NCI-H345 (cell line): ENCODE data around the gene CAMTA2.
A peak's percentile ranks its signal among the peaks of the same experiment; 100 is the strongest.

Experiments used
- DNase-seq: peaks from one replicate; lab custom pipeline; 2025; lab: John Stamatoyannopoulos, UW

The CAMTA2 gene

GRCh38 chr17:4969047-4969550 is 18.4 kb downstream of the CAMTA2 start:
- DNase-seq = no peak

- no peak for DNase-seq
Measured at GRCh38 chr17:4968486-4969046, 18.9 kb downstream of the CAMTA2 start.

DNA sequence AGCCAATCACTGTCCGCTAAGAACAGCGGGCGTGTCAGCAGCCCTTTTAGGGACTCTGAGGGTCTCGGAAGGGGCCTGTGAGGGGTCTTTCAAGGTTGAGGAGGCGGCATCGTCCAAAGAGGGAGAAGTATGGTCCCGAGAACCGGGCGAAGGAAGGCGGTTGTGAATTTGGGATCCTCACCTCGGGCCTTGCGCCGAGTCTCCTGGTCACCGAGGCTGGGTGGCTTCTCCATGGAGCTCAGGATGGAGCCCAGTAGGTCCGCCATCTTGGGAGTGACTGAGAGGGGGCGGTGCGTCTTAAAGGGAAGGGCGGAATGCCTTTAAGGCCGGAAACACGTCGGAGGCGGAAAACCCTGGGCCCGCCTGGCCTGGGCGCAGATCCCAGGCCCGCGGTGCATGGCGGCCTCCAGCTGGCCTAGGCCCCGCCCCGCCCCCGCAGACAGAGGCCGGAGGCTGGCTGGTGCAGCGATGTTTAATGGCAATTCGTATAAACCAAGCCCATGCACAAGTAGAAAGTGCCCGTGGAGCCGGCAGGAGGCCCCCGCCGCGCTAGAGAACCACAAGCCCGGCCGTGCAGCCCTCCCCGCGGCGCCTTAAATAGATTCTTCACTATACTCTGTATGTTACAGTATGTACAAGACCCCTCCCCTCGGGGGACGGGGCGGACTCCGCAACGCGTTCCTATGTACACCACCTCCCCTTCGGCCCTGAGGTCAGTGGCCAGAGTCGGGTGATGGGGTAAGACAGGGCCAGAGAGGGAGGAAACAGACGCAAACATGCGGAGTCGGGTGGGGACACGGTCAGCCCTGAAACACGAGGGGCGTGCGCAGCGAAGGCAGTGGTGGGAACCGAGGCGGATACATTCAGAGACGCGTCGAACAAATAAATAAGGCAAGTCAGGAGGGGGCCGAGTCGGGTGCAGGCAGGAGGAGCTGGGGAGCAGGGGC is 19.7 kb downstream of the CAMTA2 start, which contains the start of gene SPAG7:
TSS of gene SPAG7 (minus strand) at position 279 of the 947 bp plus-strand sequence. CDS start at position 266, 13 bp downstream.
- peak; percentile 89 for DNase-seq

DNA sequence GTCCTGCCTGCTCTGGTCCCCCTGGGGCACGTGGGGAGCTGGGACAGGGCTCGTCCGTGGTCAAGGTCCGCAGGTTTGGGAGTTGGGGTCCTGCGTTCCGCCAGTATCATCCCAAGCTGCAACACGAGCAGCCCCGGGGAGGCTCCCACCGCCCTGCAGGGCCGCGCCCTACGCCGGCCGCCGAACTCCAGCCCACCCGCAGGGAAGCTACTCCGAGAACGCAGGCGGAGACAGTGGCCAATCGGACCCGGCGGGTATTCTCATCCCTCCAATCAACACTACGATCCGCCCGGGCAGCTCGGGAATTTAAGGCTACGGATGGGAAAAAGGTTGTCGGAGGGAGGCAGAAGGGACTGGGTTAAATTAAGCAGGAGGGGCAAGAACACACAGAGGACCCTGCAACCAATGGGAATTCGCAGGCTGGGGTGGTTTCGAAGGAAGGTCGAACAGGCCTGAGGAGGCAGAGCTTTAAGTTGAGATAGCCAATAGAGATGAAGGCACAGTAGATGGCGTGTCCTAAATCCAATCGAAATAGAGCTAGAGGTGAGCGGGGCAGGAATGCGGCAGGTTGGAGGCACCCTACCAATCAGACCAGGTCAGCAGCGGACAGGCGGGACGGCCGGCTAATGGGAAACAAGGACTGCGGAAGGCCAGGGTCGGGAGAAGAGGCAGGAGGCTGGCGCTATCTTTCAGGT is 20.5 kb downstream of the CAMTA2 start:
- DNase-seq = peak; percentile 97

GRCh38 chr17:4965311-4965986 is 22.0 kb downstream of the CAMTA2 start:
- no peak for DNase-seq

DNA sequence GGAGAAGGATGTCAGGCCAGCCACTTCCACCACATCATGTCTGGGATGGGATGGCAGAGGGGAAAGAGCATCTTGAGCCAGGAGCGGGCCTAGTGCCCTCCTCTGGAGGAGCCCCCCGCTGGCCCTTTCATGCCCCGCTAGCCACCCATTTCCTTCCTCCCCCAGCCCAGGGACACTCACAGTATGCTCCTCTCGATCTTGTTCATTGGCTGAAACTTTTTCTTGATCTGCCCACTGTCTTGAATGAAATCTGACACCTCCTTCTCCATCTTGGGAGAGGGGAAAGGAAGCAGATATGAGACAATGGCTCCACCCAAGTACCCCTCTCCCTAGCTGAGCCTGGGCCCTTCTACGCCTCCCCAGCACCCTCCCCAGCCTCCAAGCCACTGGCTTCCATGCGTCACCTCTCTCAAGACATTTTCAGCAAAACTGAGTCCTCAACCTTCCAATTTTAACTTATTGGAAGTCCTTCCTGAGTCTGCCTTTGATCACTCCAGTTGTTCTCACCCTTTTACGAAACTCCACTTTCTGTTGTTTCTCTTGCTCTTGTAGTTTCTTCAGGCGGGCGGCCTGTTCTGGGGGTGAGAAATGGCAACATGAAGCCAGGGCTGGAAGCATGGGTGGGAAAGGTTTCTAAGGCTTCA is 27.1 kb downstream of the CAMTA2 start:
- DNase-seq = no peak

DNA sequence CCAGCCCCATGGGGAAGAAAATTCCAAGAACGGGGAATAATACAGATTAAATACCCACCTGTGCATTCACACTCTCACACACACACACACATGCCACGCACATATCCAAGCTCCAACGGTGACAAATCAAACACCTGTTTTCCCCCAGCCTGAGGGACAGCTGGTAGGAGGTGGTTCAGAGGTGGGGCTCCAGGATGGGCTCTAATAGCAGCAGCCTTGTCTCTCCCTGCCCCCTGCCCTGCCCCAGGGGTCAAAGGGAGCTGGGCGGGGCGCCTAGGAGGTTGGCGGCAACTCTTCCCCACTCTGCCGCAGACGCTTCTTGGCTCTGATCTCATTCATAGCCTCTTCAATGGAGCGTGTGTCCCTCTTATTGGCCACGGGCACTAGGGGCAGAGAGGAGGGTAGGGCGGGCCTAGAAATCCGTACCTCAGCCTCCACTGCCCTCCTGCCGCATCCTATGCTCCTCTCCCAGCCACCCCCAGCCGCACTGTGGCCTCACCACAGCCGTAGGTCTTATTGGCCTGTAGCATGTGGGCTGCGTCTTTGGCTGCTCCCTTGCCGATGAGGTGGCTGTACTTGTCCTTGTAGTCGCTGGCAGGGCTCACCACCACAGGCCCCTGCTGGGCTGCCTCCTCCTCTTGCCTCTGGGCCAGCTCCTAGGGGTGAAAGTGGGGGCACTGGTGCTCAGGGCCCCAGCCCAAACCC is 28.1 kb downstream of the CAMTA2 start:
- no peak for DNase-seq

- no peak for DNase-seq
Measured at GRCh38 chr17:4958102-4958501, 29.4 kb downstream of the CAMTA2 start.

GRCh38 chr17:4956493-4957061 is 30.9 kb downstream of the CAMTA2 start:
- DNase-seq = no peak

- no peak for DNase-seq
Measured at GRCh38 chr17:4955091-4955490, 32.4 kb downstream of the CAMTA2 start.

DNA sequence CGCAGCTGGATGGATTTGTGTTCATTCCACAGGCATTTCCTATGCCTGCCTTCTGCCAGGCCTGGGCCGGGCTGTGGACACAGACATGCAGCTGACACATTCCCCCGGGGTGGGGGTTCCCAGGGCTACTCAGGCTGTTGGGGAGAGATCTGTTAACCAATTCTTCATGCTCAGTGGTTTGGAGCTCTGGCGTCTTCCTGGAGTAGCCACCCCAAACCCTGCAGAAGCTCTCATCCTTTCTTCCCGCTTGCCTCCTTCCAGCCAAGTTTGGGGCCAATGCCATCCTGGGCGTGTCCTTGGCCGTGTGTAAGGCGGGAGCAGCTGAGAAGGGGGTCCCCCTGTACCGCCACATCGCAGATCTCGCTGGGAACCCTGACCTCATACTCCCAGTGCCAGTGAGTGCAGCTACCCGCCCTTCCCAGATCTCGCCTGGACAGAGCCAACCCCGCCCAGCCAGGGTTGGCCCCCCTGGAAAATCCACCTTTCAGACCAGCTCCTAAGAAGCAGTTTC is 34.0 kb downstream of the CAMTA2 start:
- no peak for DNase-seq

- DNase-seq = no peak
Measured at GRCh38 chr17:4951486-4951885, 36.0 kb downstream of the CAMTA2 start.

DNA sequence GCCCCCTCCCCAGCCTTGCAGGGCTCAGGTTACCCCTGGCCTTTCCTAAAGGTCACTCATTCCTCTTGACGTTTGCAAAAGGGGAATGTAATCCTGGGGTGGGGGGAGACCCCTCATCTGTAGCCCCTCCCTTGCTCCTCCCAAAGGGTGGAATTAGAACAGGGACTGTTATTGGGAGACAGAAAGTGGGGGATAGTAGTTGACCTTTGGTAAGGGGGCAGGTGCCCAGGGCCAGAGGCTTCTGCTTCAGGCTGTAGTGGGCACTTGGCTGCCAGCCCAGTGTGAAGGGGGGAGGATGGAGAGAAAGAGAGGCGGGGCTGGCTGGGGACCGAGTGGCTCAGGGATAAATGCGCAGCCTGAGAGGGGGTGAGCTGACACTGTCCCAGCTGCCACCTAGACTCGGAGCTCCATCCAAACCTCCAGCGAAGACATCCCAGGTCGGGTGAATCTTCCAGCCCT is 36.7 kb downstream of the CAMTA2 start, which contains the start of gene ENO3:
TSS of gene ENO3 (plus strand) at position 374 of the 459 bp plus-strand sequence. CDS start 711 bp downstream, outside the sequence.
- DNase-seq = peak; percentile 29

DNA sequence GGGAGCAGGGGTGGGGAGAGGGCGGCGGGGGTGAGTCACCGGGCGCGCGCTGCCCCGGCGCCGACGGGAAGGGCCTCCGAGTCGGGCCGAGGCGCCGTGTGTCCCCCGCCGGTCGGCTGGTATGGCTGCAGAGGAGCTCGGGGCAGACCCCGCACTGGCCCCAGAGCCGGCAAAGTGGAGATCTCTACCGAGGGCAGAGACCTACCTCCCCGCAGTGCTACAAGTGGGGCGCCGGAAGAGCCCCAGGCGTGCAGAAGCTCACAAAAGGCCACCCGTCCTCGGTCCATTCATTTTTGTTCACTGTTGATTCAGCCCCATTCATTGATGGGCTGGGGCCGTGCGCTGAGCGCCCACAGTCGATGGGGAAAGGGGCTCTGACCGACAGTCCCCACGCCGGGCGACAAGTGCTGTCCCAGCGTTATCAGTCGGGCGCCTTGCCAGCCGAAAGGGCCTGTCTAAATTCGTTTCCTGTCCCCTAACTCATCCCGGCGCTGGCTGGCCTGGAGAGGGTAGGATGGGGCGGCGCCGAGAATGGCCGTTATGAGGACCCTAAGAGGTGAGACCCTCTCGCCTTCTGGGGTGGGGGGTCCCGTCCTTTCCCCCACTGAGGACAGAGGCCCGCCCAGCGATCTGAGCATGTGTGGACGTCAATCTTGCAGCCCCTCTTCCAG is 37.3 kb downstream of the CAMTA2 start:
- DNase-seq = peak; percentile 22

DNA sequence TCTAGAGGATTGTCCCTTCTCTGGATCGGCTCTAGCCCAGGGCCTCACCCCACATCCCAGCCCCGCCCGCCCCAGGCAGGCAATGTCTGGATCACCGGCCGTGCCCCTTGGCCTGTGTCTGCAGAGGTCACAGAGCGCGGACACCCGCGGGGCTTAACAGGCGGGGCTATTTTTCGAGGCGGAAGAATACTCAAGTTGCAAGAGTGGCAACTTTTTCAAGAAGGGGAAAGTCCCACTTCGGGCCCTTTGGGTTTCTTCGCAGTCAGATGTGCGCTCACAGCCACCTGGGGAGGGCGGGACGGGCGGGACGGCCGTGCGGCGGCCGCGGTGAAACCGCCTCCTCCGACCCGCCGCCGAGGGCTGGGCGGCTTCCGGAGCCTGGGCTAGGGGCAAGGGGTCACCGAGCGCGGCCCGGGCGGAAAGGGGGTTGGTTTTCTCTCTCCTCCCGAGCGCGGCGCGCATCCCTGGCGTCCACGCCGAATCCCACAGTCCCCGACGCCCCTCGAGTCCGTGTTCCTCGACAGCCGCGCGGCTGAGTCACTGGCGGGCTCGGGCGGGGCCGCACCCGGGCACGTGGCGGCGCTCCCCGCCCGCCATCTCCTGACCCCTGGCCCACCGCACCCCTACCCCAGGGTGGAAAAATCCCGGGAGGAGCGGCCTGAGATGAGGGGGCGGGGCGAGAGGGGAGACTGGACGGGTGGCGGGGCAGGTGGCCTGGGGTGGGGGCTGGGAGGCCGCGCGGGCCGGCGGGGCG is 38.0 kb downstream of the CAMTA2 start:
- peak; percentile 50 for DNase-seq

DNA sequence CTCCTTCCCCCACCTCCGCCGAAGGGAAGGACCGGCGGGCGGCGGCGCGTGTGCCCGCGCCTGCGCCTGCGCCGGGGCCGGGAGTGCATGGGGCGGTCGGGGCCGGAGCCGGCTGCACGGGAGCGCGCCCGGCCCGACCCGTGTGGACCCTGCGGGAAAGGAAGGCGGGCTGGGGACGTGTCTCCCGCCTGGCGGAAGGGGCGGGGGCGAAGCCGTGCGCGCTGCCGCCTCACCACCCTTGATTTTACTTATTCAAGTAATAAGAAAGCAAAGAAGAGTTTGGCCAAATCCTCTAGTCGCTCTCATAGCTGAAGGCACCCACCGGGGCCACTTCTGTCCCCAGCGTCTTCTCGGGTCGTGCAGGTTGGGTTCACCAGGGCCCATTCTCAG is 38.5 kb downstream of the CAMTA2 start:
- peak; percentile 86 for DNase-seq

DNA sequence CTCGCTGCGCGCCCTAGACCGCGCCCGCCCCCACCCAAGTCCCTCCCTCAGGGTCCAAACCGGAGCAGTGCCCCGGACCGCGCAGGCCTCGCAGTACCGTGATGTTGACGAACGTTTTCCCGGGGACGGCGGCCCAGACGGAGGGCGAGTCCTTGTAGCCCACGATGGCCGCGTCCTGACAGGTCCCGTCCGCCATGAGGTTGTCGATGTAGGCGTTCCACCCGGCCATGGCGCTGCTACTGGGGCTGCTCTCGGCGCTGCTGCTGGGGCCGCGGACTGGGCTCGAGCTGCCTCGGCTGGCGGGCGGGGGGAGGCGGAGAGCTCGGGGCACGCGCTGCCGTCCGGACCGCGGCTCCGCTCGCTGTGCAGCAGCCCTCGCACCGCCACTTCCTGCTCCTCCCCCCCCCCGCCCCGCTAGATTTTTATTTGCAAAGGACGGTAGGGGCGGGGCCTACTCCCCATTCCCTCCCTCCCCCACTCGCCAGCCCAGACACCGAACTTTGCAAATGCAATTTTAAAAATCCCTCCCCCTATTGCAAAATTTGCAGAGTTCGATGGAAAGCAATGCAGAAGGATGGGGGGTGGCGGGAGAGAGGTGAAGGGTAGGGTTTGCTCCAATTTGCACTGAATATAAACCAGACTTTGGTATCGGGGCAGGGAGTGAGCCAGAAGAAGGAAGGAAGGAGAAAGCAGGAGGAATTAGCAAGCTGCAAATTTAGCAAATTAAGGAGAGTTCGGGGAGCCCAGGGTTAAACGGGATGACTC is 39.1 kb downstream of the CAMTA2 start, which contains the start of gene PFN1:
TSS of gene PFN1 (minus strand) at position 365 of the 765 bp plus-strand sequence. CDS start at position 229, 136 bp downstream.
- DNase-seq = peak; percentile 82
